Large intestine (tissue), 3 donors: ENCODE measurements around the gene DAB1. TPM values are rescaled to one million over a fixed set of nuclear protein-coding genes. Genes with fewer than 3 reads are reported as not detected.

Experiments used
- DNase-seq, 2 donors: peaks; one replicate each; pipeline versions ENCODE4 v3.0.0 to v3.0.0-alpha.2; 2013
- H3K27ac ChIP-seq: one replicate; pipeline ENCODE4 v1.5.1; 2013; ENCODE audit warnings: low read length
- H3K27me3 ChIP-seq: 2 replicates; pipeline ENCODE4 v1.6.1; 2013; ENCODE audit warnings: low read length; ENCODE audit not compliant: control insufficient read depth, insufficient read depth
- H3K36me3 ChIP-seq: 2 replicates; pipeline ENCODE4 v1.6.1; 2013; ENCODE audit warnings: low read length; ENCODE audit not compliant: control insufficient read depth, insufficient read depth
- H3K4me1 ChIP-seq: one replicate; pipeline ENCODE4 v1.6.1; 2013; ENCODE audit warnings: low read length; ENCODE audit not compliant: control insufficient read depth, insufficient read depth
- H3K4me3 ChIP-seq: one replicate; pipeline ENCODE4 v1.5.1; 2013; ENCODE audit warnings: low read length
- H3K9me3 ChIP-seq: one replicate; pipeline ENCODE4 v1.6.1; 2013; ENCODE audit warnings: mild to moderate bottlenecking, low read depth, low read length, moderate library complexity; ENCODE audit not compliant: control insufficient read depth
- WGBS: methylation state at CpG from one replicate; pipeline ENCODE4 v1.1.5; 2013; ENCODE audit warnings: low lambda C conversion rate; ENCODE audit not compliant: insufficient coverage; 5-methylcytosine and 5-hydroxymethylcytosine counted together
- polyA plus RNA-seq: library from polyadenylated mRNA; unstranded; fragments of 120-200 nt; gene quantifications from one replicate; pipeline ENCODE4 v1.2.1, GENCODE V29; 2013

The DAB1 gene
- polyA plus RNA-seq, 1 donor: 63.2 TPM

GRCh38 chr1:56983484-56983883 is 440.4 kb downstream of the DAB1 start:
- no peak overlapping the region for H3K4me3 ChIP-seq
- H3K36me3 ChIP-seq: no peaks in the 10 kb centered on the region
- no peaks in the 10 kb centered on the region for H3K4me1 ChIP-seq
- H3K27ac ChIP-seq: no peak overlapping the region
- WGBS: 100% methylated on average over 1 of the region's 6 CpGs
- no peaks in the 10 kb centered on the region for H3K9me3 ChIP-seq
- DNase-seq: no peak
- H3K27me3 ChIP-seq: no peaks in the 10 kb centered on the region

DNA sequence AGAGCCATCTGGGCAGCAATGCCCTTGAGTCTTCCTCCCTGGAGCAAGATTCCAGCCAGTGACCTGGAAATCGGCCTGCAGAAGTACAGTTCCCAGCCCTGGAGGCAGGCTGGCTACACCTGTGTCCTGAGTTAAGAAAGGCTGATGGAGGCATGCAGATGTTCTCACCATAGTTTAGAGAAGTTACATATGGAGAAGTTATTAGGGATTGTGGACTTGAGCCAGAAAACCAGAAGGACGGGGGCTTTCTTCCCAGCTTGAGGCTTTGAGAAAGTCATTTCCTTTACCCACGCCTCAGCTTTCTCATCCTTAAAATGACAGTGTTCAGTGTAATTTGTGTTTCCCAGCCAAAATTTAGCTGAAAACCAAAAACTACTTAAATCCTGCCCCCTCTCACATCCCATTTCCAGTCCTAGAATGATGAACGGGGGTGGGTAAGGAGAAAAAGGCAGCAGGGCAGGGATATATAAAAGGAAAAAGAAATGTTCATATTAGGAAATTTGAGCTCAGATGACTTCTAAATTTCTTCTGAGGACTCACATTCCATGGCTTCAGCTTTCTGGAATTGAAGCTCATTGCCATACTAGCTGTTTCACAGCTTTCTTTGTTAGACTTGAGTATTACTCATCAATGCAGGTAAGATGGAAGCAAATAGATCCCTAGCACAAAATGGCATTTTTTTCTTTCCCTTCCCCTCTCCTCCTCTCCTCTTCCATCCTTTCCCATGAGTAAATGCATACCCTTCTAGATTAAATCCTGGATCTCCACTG is 443.7 kb downstream of the DAB1 start:
- no CpG with 5 or more reads among the region's 4 CpGs for whole genome bisulfite sequencing
- Histone ChIP-seq H3K36me3 (no peaks in the 10 kb centered on the region), H3K4me3 (no peak overlapping the region), H3K27ac (no peak overlapping the region), H3K27me3 (no peaks in the 10 kb centered on the region), H3K9me3 (no peaks in the 10 kb centered on the region), H3K4me1 (no peaks in the 10 kb centered on the region)
- no peak for DNase-seq

GRCh38 chr1:56978819-56979218 is 445.0 kb downstream of the DAB1 start:
- no peaks in the 10 kb centered on the region for H3K9me3 ChIP-seq
- no peak for DNase-seq
- H3K27me3 ChIP-seq: no peaks in the 10 kb centered on the region
- H3K27ac ChIP-seq: no peak overlapping the region
- WGBS: 65% methylated on average over 3 of the region's 5 CpGs
- no peaks in the 10 kb centered on the region for H3K4me1 ChIP-seq
- H3K36me3 ChIP-seq: no peaks in the 10 kb centered on the region
- H3K4me3 ChIP-seq: no peak overlapping the region

GRCh38 chr1:56977910-56978309 is 445.9 kb downstream of the DAB1 start:
- DNase-seq: no peak
- Histone ChIP-seq H3K27ac (no peak overlapping the region), H3K4me1 (no peaks in the 10 kb centered on the region), H3K4me3 (no peak overlapping the region), H3K36me3 (no peaks in the 10 kb centered on the region), H3K27me3 (no peaks in the 10 kb centered on the region), H3K9me3 (no peaks in the 10 kb centered on the region)
- WGBS: no CpG with 5 or more reads among the region's 4 CpGs

- no peaks in the 10 kb centered on the region for H3K9me3 ChIP-seq
- no peaks in the 10 kb centered on the region for H3K4me1 ChIP-seq
- H3K27me3 ChIP-seq: no peaks in the 10 kb centered on the region
- no CpG with 5 or more reads among the region's 4 CpGs for WGBS
- H3K4me3 ChIP-seq: no peak overlapping the region
- no peak for DNase-seq
- no peaks in the 10 kb centered on the region for H3K36me3 ChIP-seq
- no peak overlapping the region for H3K27ac ChIP-seq
These were observed 448.4 kb downstream of the DAB1 start for GRCh38 chr1:56975446-56975845.

DNA sequence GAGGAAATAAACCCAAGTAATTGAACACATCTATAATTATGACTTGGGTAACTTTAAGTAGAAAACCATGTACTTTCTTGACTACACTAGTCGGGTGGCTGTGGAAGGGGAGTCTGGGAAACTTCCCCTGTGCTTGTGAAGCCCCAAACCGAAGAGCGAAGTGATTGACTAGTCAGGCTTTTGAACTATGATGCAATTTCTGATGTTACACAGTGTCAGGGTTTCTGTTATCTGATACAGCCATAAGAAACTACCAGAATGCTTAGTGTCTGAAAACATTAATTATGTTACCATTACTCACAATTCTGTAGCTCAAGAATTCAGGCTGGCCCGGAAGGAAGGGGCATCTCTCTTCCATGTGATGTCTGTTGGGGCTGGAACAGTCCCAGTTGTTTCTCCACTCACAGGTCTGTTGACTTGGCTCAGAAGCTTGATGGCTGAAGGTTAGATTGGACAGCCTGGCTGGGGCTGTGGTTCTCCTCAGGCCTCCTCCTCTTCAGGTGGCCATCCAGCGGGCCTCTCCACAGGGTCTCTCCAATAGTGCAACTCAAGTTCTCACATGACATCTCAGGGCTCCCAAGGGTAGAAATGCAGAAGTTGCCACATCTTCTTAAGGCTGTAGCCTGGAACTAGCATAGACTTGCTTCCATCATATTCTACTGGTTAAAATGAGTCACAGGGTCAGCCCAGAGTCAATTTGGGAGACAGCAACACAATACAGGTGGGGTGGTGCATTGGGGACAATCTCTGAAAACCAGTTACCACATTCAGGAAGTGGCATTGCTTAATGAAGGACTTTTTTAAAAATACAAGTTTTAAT is 449.7 kb downstream of the DAB1 start:
- Histone ChIP-seq H3K36me3 (no peaks in the 10 kb centered on the region), H3K27me3 (no peaks in the 10 kb centered on the region), H3K9me3 (no peaks in the 10 kb centered on the region), H3K4me1 (no peaks in the 10 kb centered on the region), H3K4me3 (no peak overlapping the region), H3K27ac (peak overlapping the region; percentile 50)
- DNase-seq: no peak
- no CpG with 5 or more reads among the region's 5 CpGs for WGBS

DNA sequence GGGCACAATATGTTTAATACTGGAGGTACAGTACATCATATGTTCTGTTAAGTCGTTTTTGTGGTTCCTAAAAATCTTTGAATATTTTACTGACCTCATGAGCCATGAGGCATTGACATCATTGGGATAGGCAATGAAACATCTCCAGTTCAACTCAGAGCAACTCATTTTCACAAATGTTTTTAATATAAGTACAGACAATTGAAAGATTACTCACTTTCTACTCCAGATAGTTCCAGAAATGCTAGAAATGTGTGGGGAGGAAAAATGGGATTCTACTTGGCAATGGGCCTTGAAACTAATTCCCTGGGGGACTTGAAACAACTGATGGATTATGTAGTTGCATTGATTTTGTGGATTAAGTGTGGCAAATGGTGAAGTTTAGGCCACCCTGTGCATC is 450.9 kb downstream of the DAB1 start:
- no peaks in the 10 kb centered on the region for H3K9me3 ChIP-seq
- no peaks in the 10 kb centered on the region for H3K36me3 ChIP-seq
- WGBS: no CpG with 5 or more reads among the region's 1 CpG
- DNase-seq: no peak
- H3K27me3 ChIP-seq: no peaks in the 10 kb centered on the region
- H3K27ac ChIP-seq: no peak overlapping the region
- no peaks in the 10 kb centered on the region for H3K4me1 ChIP-seq
- no peak overlapping the region for H3K4me3 ChIP-seq

GRCh38 chr1:56970280-56970679 is 453.6 kb downstream of the DAB1 start:
- WGBS: 100% methylated on average over 1 of the region's 1 CpG

DNA sequence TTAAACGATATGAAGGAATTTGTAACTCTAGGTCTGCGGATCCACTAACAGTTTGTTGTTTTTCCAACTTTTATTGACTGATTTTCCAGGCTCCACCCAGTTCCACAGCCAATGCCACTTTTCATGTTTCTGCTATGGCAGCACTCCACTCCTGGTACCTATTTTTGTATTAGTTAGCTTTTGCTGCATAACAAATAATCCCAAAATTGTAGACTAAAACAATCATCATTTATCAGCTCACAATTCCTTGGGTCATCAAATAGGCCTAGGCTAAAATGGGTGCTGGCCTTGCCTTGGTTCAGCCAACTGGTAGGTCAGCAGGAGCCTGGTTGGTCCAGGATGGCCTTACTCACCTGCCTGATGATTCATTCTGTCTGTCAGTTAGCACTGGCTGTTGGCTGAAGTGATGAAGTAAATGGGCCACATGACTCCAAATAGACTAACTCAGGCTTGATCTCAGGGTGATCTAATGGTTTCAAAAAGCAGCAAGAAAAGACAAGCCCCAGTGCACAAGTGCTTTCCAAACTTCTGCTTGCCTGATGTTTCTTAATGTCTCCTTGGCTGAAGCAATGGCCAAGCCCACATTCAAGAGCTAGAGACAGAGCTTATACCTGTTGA is 454.9 kb downstream of the DAB1 start:
- WGBS: no CpG with 5 or more reads among the region's 2 CpGs
- no peak overlapping the region for H3K4me3 ChIP-seq
- no peaks in the 10 kb centered on the region for H3K36me3 ChIP-seq
- no peak for DNase-seq
- peaks cover 2% of the 10 kb centered on the region for H3K4me1 ChIP-seq
- H3K27ac ChIP-seq: no peak overlapping the region
- no peaks in the 10 kb centered on the region for H3K27me3 ChIP-seq
- H3K9me3 ChIP-seq: no peaks in the 10 kb centered on the region

More at GRCh38 chr1:56970280-56970679, 453.6 kb downstream of the DAB1 start:
- no peaks in the 10 kb centered on the region for H3K27me3 ChIP-seq
- H3K36me3 ChIP-seq: no peaks in the 10 kb centered on the region
- no peak for DNase-seq
- no peak overlapping the region for H3K4me3 ChIP-seq
- H3K27ac ChIP-seq: no peak overlapping the region
- H3K4me1 ChIP-seq: peaks cover 2% of the 10 kb centered on the region
- no peaks in the 10 kb centered on the region for H3K9me3 ChIP-seq
